NCI-H2107 treated with DMSO at 0.1 percent for 48 hours (cell line): ENCODE results near the gene CDH4.

Experiments
- DNase-seq: peaks from one replicate; lab custom pipeline; 2025; ENCODE audit not compliant: unreplicated experiment; lab: John Stamatoyannopoulos, UW

Gene CDH4

DNA sequence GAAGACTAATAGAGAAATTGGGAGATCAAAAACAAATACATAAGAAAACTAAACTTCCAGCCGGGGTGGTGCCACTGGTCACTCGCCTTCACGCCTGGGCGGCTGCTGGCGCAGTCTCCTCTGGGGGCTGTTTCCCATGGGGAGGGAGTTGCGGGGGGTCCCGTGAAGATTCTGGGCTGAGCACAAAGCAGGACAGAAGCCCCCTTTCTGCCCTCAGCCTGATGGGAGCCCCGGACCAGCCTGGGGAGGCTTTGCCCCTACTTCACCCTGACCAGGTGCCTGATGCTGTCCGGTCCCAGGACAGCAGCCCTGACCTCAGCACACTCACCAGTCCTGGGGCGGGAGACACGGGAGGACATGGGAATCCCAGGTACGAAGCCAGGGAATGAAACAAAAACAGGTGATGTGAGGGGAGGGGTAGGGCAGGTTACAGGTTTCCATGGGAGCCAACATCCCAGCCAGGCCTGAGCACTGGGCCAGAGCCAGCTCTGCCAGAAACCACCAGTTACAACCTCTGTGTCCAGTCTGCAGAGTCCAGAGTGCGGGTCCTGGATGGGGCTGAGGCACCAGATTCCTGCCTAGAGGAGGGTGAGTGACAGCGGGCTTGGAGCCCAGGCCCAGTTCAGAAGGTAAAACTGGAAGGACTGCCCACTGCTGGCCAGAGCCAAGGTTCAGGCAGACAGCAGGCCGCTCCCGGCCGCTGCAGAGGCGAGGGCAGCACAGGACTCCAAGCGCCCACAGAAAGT lies 487.2 kb downstream of the CDH4 start:
- no peak for DNase-seq

DNA sequence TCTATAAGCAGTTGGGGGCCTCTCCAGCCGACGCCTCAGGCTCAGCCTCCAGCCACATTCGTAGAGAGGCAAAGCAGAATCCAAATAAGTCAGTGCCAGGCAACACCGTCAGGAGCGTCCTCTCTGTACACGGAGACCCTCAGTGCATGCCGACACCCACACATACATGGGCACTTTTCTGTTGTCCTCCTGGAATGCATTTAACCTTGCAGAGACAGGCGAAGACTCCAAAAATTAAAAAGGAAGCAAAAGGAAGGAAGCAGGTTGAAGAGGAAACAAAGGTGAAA lies 487.7 kb downstream of the CDH4 start:
- no peak for DNase-seq

DNA sequence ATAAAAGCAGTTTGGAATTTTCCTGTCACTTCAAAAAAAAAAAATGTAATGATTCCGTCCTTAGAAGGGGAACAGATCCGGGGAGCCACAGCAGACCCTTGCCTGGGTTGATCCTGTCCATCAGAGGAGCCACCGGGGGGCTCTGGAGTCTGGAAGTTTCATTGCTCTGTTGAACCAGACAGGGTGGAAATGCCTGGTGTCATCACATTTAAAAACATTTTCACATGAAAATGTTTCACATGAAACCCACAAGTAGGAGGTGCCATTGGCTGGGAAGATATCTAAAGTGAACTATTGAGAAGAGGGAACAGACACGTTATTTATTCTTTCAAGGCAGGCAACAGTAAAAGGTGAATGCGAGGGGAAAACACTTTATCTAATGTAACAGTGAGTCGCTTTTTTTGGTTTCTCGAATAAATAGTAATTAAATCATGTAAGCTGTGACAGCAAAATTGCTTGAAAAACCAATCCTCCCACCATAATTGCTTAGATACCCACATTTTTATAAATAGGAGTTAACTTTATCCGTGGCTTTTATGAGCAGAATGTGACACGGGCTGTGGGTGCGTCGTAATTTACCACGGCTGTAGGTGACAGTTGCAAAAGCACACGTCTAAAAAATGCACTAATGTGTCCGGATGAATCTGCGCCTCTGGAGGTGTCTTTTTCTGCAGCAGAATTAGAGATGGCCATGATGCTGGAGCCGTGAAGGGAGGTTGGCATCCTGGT lies 490.2 kb downstream of the CDH4 start:
- DNase-seq = no peak

DNA sequence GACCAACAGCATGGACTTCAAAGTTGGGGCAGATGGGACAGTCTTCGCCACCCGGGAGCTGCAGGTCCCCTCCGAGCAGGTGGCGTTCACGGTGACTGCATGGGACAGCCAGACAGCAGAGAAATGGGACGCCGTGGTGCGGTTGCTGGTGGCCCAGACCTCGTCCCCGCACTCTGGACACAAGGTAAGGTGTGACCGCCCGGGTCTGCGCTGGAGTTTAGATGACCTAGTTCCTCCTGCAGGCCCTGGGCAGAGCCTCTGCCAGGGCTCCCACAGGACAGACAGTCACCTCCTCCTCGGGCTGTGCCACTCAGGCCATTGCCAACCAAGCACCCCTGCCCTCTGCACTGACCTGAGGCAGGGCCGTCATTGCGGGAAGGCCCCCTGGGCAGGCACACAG lies 491.5 kb downstream of the CDH4 start:
- DNase-seq = no peak

DNA sequence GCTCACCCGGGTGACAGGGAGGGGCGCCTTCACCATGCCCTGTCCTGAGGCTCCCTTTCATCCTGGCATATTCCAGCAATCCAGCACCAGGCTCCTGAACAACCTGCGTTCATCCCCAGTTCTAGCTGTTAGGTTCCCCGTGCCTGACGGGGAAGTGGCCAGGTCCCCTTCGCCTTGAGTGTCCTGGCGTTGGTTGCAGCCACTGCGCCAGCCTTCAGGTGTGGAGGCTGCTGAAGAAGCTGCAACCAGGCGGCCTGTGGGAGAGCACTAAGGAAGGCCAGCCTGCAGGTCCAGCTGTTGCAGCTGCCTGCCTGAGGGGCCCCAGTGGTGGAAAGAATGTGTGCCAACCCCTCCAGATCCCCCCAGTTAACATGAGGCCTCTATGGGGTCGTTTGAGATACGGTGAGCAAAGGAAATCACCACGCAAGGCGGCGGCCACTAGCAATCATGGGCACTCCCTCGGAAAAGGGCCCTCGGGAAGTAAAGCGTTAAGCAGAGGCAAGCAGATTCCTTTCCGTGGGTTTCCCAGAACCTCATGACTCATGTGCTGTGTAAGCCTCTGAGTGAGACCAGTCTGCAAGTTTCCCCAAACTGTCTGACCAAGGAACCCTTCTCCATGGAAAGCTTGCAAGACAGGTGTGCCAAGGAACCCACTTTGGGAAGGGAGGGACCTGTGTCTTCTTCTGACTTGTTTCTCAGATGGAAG lies 492.8 kb downstream of the CDH4 start:
- no peak for DNase-seq

DNA sequence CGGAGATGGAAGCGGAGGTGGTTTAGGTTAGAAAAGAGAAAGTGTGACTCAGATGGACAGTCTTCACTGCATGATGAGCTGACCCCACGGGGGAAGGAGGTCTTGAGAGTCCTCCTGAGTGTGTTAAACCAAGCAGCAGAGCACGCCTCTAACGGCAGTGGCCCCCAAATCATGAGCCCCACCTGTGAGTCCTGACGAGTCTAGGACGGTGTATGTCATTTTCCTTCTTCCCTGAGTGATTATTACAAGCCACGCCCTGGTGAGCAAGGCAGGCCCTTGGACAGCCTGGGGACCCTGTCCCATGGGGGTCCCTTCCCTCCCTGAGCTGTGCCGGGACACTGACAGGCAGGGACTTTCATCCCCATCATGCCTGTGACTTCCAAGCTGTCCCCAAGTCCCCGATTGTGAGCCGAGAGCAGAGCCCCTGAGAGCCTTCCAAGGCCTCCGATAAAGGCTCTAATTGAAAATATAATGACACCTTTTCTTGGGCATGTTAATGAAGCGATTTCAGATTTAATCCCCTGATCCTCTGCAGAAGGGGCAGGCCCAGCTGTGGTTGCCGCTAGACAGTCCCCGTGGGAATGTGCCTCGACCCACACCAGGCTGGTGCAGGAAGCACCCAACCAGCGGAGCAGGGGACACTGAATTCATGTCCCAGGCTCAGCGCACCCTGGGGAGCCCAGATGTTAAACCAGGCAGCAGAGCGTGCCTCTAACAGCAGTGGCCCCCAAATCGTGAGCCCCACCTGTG lies 493.5 kb downstream of the CDH4 start:
- no peak for DNase-seq

DNA sequence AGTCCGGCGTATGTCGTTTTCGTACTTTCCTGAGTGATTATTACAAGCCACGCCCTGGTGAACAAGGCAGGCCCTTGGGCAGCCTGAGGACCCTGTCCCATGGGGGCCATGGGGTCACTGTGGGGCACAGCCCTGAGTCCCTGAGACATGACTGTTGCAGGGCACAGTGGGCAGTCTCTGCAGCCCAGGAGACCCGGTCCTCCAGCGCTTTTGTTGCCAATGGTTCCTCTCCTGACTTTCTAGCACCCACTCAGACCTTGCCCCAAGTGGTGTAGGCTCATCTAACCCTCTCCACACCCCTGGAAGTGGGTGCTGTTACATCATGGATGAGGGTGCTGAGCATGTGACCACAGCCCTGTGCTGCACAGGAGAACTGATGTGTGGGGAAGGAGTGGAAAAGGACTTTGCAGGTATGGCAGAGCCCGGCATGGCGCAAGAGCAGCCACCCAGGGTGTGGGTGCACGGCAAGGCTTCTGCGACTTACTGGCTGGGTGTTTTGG lies 494.1 kb downstream of the CDH4 start:
- DNase-seq = no peak

DNA sequence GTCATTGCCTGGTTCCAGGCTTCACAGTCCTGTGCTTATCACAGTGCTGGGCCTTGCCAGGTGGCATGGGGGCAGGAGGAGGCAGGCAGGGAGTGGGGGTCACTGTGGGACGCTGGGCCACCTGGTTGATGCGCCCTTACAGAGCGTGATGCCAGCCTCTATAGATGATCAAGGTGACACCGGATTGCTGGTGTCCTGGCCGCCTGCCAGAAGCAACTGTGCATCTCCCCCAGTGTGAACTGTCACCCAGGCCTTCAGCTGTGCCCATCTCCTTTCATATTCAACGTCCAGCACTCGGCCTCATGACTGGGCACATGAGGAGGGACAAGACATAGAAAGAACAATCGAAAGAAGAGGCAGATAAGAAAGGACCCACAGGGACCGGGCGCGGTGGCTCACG lies 494.7 kb downstream of the CDH4 start:
- no peak for DNase-seq

DNA sequence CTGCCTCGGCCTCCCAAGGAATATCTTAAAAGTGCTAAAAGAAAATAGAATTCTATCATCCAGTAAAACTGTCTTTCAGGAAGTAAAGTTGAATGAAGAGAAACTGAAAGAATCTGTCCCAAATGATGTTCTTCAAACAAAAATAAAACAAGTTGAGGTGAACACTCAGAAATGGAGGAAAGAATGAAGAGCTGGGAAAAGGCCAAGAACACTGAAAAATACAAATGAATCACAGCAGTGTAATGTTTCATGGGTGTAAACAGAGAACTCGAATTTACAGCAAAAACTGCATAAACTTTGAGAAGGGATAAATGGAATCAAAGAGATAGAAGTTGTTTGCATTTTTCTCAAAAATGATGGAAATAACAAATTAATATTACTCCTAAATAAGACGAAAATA lies 496.3 kb downstream of the CDH4 start:
- no peak for DNase-seq

DNA sequence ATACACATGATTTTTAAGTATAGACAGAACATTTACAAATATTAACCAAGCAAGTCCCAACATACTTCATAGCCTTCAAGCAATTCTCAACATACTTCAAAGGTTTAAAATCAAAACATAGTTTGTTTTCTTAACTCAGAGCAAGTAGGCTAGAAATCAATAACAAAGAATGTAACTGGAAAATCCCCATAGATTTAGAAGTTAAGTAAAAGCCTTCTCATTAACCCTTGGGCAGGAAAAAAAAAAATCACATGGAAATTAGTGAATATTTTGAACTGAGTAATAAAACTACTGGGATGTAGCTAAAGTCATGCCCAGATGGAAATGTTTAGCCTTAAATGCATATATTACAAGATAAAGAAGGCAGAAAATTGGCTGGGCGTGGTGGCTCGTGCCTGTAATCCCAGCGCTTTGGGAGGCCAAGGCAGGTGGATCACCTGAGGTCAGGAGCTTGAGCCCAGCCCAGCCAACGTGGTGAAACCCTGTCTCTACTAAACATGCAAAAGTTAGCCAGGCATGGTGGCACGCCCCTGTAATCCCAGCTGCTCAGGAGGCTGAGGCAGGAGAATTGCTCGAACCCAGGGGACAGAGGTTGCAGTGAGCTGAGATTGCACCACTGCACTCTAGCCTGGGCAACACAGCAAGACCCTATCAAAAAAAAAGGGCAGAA lies 497.5 kb downstream of the CDH4 start:
- no peak for DNase-seq

DNA sequence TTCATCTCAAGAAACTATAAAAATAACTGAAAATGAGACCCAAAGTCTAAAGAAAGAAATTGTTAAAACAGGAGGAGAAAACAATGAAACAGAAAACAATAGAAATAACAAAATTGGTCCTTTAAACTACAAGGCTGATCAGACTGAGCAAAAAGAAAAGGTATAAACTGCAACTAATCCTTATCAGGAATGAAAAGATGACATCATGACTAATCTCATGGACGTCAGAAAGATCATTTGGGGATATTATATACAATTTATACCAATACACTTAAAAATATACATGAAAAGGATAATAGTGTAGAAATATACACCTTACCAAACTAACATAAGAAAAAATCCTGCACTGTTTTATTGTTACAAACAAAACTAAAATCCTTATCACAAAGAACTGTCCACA lies 498.0 kb downstream of the CDH4 start:
- DNase-seq = no peak

DNA sequence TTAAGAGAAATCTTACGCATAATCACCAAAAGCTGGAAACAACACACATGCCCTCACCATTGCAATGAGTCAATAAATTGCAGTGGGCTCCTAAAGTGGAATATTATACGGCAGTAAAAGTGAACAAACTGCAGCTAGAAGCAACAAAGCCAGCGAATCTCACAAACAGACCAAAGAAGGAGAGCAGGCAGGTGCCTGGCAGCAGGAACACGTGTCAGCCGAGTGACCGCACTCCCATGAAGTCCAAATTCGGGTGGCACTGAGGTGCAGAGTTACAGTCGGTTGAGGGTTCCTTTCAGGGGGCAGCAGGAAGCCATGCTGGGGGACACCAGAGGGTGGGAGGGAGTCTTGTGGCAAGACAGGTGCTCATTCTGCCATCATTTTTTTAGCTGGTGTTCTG lies 500.5 kb downstream of the CDH4 start:
- DNase-seq = no peak

DNA sequence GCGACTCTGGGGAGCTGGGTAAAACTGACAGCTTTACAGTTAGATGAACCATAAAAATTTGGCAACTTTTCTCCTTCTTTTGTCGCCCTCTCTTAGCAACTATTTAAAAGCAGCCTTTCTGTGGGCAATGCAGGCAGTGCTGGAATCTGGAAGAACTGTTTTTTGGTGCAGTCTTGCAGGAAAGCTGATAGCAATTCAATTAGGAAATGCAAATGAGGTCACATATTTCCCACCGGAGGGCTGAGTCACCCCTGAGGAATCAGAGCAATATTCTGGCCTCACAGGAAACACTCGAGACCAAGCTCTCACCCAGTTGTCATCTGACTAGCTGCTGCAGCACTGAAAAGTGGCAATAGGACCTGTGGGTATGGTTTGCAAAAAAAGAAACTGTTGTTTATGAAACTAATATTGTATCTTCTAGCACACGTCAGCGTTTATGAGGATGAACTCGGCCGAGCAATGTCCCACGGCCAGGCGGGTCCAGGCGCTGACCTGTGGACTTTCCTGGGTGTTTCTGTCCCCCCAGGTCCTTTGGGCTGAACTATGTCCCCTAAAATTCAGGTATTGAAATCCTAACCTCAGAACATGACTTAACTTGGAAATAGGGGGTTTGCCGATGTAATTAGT lies 501.4 kb downstream of the CDH4 start:
- no peak for DNase-seq

DNA sequence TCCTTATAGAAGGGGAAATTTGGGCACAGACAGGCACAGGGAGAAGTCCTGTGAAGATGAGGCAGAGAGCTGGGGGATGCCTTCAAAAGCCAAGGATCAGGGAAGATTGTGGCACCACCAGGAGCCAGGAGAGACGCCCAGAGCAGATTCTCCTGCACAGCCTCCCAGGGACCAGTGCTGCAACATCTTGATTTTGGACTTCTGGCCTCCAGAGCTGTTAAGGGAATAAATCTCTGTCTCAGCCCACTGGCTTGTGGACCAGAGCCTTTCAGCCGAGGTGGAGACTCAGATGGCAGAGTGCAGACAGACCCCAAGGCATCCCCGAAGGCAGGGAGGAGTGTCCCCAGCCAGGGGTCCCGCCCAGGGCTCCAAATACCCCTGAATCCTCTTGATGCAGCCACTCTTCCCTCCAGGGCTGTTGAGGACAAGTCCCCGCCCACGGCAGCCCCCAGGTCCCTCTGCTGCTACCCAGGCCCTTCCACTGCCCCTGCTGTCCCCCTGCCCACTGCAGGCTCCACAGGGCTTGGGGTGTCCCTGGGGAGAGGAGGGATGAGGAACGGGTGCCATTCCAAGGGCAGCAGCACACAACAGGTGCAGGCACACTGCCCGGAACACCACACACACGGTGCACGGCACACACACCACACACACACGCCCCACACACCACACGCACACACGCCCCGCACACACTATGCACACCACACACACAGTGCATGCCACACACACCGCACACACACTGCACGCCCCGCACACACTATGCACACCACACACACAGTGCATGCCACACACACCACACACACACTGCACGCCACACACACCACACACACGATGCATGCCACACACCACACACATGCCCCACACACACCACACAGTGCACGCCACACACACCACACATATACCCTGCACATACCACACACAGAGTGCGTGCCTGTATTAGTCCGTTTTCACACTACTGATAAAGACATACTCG lies 502.2 kb downstream of the CDH4 start:
- no peak for DNase-seq

DNA sequence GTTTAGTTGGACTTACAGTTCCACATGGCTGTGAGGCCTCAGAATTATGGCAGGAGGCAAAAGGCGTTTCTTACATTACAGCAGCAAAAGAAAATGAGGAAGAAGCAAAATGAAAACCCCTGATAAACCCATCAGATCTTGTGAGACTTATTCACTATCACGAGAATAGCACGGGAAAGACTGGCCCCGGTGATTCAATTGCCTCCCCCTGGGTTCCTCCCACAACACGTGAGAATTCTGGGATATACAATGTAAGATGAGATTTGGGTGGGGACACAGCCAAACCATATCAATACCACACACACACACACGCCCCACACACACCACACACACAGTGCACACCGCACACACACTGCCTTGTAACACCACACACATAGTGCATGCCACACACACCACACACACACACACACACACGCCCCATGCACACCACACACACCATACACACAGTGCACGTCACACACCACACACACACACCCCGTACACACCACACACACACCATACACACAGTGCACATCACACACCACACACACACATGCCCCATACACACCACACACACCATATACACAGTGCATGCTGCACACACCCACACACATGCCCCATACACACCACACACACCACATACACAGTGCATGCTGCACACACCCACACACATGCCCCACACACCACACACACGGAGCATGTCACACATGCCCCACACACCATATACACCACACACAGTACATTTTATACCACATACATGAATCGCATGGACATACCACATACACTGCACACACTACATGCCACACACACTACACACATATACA lies 503.1 kb downstream of the CDH4 start:
- DNase-seq = no peak

DNA sequence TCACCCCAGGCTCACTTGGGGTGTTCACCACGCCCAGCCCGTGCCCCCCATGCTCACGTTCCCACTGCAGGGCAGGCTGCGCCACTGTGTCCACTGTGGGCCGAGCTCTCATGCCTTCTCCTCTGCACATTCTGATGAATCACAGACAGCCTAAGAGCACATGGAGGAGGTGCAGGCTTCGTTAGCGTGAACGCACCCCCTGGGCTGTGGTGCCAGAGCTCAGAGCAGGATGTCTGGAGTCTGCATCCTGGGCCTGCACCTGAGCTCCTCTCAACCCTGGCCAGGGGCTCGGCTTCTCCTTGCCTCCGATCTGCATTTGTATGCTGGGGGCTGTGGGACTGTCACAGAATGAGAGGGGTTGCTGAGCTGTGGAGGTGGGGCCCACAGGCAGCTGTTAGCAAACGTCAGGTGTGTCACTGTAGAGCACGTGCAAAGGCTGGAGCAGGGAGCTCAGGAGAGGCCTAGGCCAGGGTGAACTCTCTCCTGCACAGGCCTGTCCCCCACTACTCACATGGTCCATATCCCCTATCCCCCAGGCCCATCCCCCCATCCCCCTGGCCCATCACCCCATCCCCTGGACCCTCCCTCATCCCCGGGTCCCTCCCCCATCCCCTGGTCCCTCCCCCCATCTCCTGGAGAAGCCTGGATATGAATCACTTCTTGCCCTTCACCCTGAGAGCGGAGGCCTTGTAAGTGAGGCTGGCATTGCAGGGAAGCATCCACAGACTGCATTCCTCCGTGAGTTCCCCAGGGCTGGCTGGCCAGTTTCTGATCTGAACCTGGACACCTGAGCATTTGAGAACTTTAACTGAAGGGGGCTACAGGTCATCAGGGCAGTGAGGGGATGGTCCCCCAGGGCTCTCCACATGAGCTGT lies 504.1 kb downstream of the CDH4 start:
- no peak for DNase-seq

DNA sequence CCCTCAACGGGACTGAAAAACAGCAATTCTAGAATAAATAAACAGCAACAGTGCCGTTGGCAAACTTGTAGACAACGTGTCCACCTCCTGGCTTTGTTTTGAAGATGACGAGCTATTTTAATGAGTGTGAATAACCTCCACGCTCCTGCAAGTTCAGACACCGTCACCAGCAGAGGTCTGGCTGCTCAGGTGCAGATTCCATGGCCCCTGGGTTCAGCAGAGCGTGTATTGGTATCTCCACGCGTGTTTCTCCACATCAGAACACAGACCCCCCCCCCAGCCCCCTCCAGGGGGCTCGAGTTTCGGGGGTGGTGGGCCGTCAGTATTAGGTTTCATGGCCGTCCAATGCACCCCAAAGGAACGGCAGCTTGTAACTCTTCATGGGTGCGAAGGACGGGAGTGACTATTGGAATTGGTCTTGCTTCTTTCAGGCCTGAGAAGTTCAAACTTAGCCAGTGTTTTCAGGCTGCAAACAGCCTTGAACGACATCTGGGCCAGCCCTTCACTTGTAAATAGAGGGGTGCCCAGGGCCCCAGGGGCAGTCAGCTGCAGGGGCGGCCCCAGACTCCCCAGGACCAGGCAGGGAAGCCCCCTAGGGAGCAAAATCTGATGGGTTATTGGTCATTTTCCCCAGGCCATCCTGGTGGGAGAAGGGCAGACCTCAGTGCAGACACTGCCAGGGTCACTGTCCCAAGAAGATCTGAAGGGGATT lies 505.1 kb downstream of the CDH4 start:
- DNase-seq = no peak
